22Rv1 (cell line): ENCODE results near the gene LSS.
A peak's percentile ranks its signal among the peaks of the same experiment; 100 is the strongest.
"Not testable (repeated sequence)": the region's sequence is repeated elsewhere in the genome, so short reads cannot be mapped to it uniquely, and the experiment has no call there.

Experiments used
- H3K27ac ChIP-seq: fragments of 450-650 bp; 2 replicates; pipeline ENCODE4 v1.5.1; 2017
- ZFX ChIP-seq: fragments of 450-650 bp; IDR thresholded peaks from 2 replicates; pipeline ENCODE4 v1.6.1; 2017; ENCODE audit warnings: antibody characterized with exemption, borderline replicate concordance
- TF ChIP-seq, protein P1 (sequence below): fragments of 450-650 bp; IDR thresholded peaks from 2 replicates; pipeline ENCODE4 v1.5.1; 2017; ENCODE audit warnings: mild to moderate bottlenecking

Gene LSS

DNA sequence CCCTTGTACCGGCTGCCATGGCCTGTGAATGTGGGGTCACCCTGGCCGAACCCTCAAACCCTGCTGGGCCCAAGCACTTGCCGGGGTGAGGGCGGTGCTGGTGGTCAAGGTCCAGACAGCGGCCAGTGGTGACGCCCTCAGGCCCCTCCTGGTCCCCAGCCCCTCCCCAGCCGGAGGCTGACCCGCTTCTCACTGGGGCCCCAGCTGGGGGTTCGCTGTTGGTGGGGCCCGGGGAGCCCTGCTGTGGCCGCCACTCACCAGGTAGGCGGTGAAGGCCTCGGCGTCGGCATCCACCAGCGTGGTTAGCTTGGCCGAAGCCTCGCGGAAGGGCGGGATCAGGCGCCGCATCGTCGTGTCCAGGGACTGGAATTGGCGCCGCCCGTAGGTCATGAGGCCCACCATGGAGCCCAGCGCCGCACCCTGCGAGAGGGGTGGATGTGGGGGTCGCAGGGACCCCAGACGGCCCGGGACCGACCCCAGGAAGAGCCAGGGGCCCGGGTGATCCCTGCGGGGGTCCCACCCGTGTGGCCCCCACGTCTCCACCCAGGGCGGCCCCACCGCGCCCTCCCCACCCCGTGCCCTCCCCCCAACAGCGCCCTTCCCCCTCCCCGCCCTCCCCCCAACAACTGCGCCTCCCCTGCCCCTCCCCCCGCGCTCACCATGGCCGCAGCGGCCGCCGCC lies 83.3 kb downstream of the LSS start:
- TF ChIP-seq, protein P1, sequence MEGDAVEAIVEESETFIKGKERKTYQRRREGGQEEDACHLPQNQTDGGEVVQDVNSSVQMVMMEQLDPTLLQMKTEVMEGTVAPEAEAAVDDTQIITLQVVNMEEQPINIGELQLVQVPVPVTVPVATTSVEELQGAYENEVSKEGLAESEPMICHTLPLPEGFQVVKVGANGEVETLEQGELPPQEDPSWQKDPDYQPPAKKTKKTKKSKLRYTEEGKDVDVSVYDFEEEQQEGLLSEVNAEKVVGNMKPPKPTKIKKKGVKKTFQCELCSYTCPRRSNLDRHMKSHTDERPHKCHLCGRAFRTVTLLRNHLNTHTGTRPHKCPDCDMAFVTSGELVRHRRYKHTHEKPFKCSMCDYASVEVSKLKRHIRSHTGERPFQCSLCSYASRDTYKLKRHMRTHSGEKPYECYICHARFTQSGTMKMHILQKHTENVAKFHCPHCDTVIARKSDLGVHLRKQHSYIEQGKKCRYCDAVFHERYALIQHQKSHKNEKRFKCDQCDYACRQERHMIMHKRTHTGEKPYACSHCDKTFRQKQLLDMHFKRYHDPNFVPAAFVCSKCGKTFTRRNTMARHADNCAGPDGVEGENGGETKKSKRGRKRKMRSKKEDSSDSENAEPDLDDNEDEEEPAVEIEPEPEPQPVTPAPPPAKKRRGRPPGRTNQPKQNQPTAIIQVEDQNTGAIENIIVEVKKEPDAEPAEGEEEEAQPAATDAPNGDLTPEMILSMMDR: no peak
- TF ChIP-seq ZFX: no peak
- no peak overlapping the region for H3K27ac ChIP-seq

- TF ChIP-seq, protein P1: no peak
- TF ChIP-seq ZFX: no peak
- H3K27ac ChIP-seq: no peak overlapping the region
These were observed 84.0 kb downstream of the LSS start for GRCh38 chr21:46144464-46145070.

DNA sequence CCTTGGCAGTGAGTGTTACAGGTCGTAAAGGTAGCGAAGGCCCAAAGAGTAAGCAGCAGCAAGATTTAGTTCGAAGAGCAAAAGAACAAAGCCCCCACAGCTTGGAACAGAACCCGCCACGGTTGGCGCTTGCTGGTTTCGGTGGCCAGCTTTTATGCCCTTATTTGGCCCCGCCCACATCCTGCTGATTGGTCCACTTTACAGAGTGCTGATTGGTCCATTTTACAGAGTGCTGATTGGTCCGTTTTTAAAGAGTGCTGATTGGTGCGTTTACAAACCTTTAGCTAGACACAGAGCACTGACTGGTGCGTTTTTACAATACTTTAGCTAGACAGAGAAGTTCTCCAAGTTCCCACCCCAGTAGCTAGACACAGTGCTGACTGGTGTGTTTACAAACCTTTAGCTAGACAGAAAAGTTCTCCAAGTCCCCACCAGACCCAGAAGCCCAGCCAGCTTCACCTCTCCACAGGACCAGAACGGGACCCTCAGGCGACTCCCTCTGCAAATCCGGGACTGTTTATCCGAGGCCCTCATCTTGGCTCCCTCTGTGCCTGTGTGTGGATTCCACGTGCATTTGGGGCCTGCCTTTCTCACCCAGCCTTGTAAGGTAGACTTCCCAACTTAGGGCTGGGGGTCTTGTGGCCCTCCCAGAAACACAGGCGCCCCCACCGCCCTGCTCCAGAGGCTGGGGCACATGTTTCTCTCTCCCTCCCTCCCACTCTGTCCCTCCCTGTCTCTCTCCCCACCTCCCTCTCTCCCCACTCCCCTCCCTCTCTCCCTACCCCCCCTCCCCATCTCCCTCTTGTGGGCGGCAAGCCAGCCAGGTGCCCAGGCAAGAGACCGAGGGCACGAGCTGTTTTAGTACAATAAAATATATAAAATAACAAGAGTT lies 85.7 kb downstream of the LSS start:
- TF ChIP-seq ZFX: no peak
- TF ChIP-seq, protein P1: no peak
- H3K27ac ChIP-seq: peak overlapping the region; percentile 48; the same call in 1 of the 2 replicates

- TF ChIP-seq, protein P1: no peak
- TF ChIP-seq ZFX: no peak
- H3K27ac ChIP-seq: no peak overlapping the region
These were observed 86.6 kb downstream of the LSS start for GRCh38 chr21:46141767-46142581.

GRCh38 chr21:46140352-46141003 lies 88.1 kb downstream of the LSS start:
- H3K27ac ChIP-seq: not testable (repeated sequence)

DNA sequence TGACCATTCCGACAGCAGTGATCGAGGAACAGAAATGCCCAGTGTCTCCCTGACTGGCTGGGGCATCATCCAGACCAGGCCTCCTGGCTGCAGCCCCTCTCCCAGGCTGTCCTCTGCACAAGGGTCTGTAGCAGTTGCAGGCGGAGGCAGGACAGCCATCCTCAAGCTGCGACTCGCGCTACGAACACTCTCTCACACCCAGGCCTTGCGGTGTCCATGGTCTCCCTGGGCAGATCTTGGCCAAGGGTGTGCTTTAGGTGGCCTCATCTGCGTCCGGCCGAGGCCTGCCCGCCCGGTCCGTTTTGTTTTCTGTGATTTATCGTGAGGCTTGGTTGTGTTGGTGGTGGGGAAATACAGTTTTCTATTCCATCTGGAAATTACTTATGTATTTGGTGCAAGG lies 88.9 kb downstream of the LSS start:
- no peak for TF ChIP-seq ZFX
- TF ChIP-seq, protein P1: no peak
- H3K27ac ChIP-seq: no peak overlapping the region

GRCh38 chr21:46138383-46138970 lies 90.1 kb downstream of the LSS start:
- no peak overlapping the region for H3K27ac ChIP-seq
- TF ChIP-seq ZFX: no peak
- TF ChIP-seq, protein P1: no peak
